Loucy (cell line): Measurements from ENCODE around the gene DNMBP.

Experiments used
- H2AFZ ChIP-seq: fragments of 200-600 bp; sonication (generic); 2 replicates; pipeline ENCODE4 v1.6.0; 2016; ENCODE audit warnings: antibody characterized with exemption, mild to moderate bottlenecking, low read length, moderate library complexity
- H3F3A ChIP-seq: fragments of 200-600 bp; 2 replicates; pipeline ENCODE4 v1.6.0; 2016; ENCODE audit warnings: antibody characterized with exemption, low read depth, mild to moderate bottlenecking
- H3K27me3 ChIP-seq: fragments of 200-600 bp; sonication (generic); 2 replicates; pipeline ENCODE4 v1.6.1; 2014; ENCODE audit warnings: low read length, mild to moderate bottlenecking; ENCODE audit not compliant: insufficient read depth, poor library complexity, severe bottlenecking
- H3K36me3 ChIP-seq: fragments of 200-600 bp; sonication (generic); 2 replicates; pipeline ENCODE4 v1.6.1; 2016; ENCODE audit warnings: low read length; ENCODE audit not compliant: insufficient read depth
- H3K4me1 ChIP-seq: fragments of 200-600 bp; sonication (generic); 2 replicates; pipeline ENCODE4 v1.5.1; 2014; ENCODE audit warnings: low read length, mild to moderate bottlenecking; ENCODE audit not compliant: insufficient read depth, poor library complexity, severe bottlenecking
- H3K4me2 ChIP-seq: fragments of 200-600 bp; sonication (generic); 2 replicates; pipeline ENCODE4 v1.6.0; 2014; ENCODE audit warnings: antibody characterized with exemption, low read length, low read depth, mild to moderate bottlenecking; ENCODE audit not compliant: poor library complexity, severe bottlenecking
- H3K4me3 ChIP-seq: fragments of 200-600 bp; sonication (generic); 2 replicates; pipeline ENCODE4 v1.5.1; 2014; ENCODE audit warnings: low read length, mild to moderate bottlenecking, mixed read lengths; ENCODE audit not compliant: poor library complexity, severe bottlenecking
- H3K79me2 ChIP-seq: fragments of 200-600 bp; sonication (generic); 2 replicates; pipeline ENCODE4 v1.6.1; 2014; ENCODE audit warnings: low read length; ENCODE audit not compliant: insufficient read depth
- H3K9ac ChIP-seq: fragments of 200-600 bp; sonication (generic); 2 replicates; pipeline ENCODE4 v1.6.0; 2014; ENCODE audit warnings: mild to moderate bottlenecking, low read depth, low read length, moderate library complexity; ENCODE audit not compliant: poor library complexity, severe bottlenecking
- H3K9me2 ChIP-seq: fragments of 200-600 bp; sonication (generic); replicated peaks from 2 replicates; pipeline ENCODE4 v1.6.1; 2016; ENCODE audit warnings: low read depth, low read length, mixed read lengths
- H3K9me3 ChIP-seq: fragments of 200-600 bp; sonication (generic); 2 replicates; pipeline ENCODE4 v1.6.1; 2014; ENCODE audit warnings: mild to moderate bottlenecking, antibody characterized with exemption, low read length, low read depth; ENCODE audit not compliant: insufficient read depth
- H4K20me1 ChIP-seq: fragments of 200-600 bp; sonication (generic); 2 replicates; pipeline ENCODE4 v1.6.0; 2014; ENCODE audit warnings: antibody characterized with exemption, low read length, mild to moderate bottlenecking; ENCODE audit not compliant: insufficient read depth, poor library complexity, severe bottlenecking
- CTCF ChIP-seq: fragments of 200-600 bp; sonication (generic); conservative IDR thresholded peaks from 2 replicates; pipeline ENCODE4 v1.5.1; 2014; ENCODE audit warnings: mild to moderate bottlenecking, antibody characterized with exemption, low read length
- EZH2phosphoT487 ChIP-seq: fragments of 200-600 bp; IDR thresholded peaks from 2 replicates; pipeline ENCODE4 v1.6.1; 2018; ENCODE audit warnings: antibody characterized with exemption, mild to moderate bottlenecking, moderate library complexity, borderline replicate concordance

The DNMBP gene

GRCh38 chr10:99975942-99976809 lies 33.6 kb downstream of the DNMBP start:
- H3K9me2 ChIP-seq = no peaks in the 10 kb centered on the region
- no peaks in the 10 kb centered on the region for H3F3A ChIP-seq
- H3K27me3 ChIP-seq = no peaks in the 10 kb centered on the region
- H3K4me3 ChIP-seq = no peak overlapping the region
- no peak overlapping the region for H2AFZ ChIP-seq
- H3K79me2 ChIP-seq = no peaks in the 10 kb centered on the region; the same call in 1 of the 2 replicates
- no peaks in the 10 kb centered on the region for H3K9me3 ChIP-seq
- H3K4me2 ChIP-seq = no peak overlapping the region
- H3K36me3 ChIP-seq = peaks cover under 1% of the 10 kb centered on the region; the same call in 1 of the 2 replicates
- H3K9ac ChIP-seq = no peak overlapping the region
- no peaks in the 10 kb centered on the region for H4K20me1 ChIP-seq
- TF ChIP-seq CTCF = no peak
- TF ChIP-seq EZH2phosphoT487 = no peak
- H3K4me1 ChIP-seq = no peaks in the 10 kb centered on the region

GRCh38 chr10:99975106-99975829 lies 34.5 kb downstream of the DNMBP start:
- no peaks in the 10 kb centered on the region for H3K27me3 ChIP-seq
- H3F3A ChIP-seq = no peaks in the 10 kb centered on the region
- no peaks in the 10 kb centered on the region; the same call in 1 of the 2 replicates for H3K79me2 ChIP-seq
- H3K4me3 ChIP-seq = no peak overlapping the region
- H3K9ac ChIP-seq = no peak overlapping the region
- no peak overlapping the region for H3K4me2 ChIP-seq
- H4K20me1 ChIP-seq = no peaks in the 10 kb centered on the region
- no peaks in the 10 kb centered on the region for H3K4me1 ChIP-seq
- no peaks in the 10 kb centered on the region for H3K9me3 ChIP-seq
- no peak for TF ChIP-seq EZH2phosphoT487
- TF ChIP-seq CTCF = no peak
- H3K36me3 ChIP-seq = peaks cover 6% of the 10 kb centered on the region; the same call in 1 of the 2 replicates
- H3K9me2 ChIP-seq = no peaks in the 10 kb centered on the region
- H2AFZ ChIP-seq = no peak overlapping the region

- Histone ChIP-seq H3K4me1 (no peaks in the 10 kb centered on the region), H2AFZ (no peak overlapping the region), H3K27me3 (no peaks in the 10 kb centered on the region), H3K36me3 (peaks cover 20% of the 10 kb centered on the region; the same call in 1 of the 2 replicates), H4K20me1 (no peaks in the 10 kb centered on the region), H3K79me2 (no peaks in the 10 kb centered on the region; the same call in 1 of the 2 replicates), H3K9me2 (no peaks in the 10 kb centered on the region), H3K4me2 (no peak overlapping the region), H3K9ac (no peak overlapping the region), H3K4me3 (no peak overlapping the region), H3F3A (no peaks in the 10 kb centered on the region), H3K9me3 (no peaks in the 10 kb centered on the region)
- TF ChIP-seq CTCF (peak; percentile 51), EZH2phosphoT487 (no peak)
These were observed 36.6 kb downstream of the DNMBP start for GRCh38 chr10:99973190-99973589.
